Measurements from ENCODE around the gene ZBTB47.

Gene ZBTB47

DNA sequence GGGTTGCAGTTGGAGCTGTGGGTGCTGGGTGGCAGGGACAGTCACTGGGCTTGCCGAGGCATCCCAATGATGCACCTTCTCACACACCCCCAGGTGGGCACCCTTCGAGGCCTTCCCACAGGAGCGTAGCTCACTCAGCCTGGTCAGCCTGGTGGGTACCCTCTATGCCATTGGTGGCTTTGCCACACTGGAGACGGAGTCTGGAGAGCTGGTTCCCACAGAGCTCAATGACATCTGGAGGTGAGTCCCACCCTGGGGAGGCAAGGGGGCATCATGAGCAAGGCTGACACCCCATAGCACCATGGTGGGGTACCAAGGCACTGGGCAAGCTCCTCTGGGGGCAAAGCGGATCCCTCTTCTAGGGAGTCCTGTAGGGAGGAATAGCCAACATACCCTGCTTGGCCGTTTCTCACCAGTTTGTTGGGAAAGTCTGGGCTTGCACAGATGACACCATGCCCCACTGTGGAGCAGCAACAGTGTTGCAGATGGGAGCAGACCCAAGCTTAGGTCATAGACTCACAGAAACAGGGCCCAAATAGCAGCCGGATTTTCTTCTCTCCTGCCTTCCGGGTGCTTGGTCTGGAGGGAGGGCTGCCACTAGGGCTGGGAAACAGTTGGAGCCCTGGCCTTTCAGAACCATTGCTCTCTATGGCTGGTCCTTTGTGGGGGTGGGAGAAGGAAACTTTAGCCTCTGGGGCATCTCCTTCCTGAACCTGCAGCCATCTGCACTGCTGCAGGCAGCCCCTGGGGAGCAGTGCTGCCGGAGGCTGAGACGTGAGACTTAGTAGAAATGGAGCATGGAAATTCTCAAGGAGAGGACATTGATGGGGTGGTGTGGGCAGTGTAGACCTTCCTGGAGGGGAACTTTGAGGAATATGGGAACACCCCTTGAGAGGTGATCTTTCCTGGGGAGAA lies 37.5 kb downstream of the ZBTB47 start:
- Histone ChIP-seq H3K4me1 (ENCODE audit: low read length) (no peaks in the 10 kb centered on the region), H2AFZ (ENCODE audit: low read depth, low read length) (no peak overlapping the region), H4K20me1 (ENCODE audit: insufficient read depth, low read length) (no peaks in the 10 kb centered on the region), H3K27me3 (ENCODE audit: low read depth, low read length) (peaks cover 24% of the 10 kb centered on the region), H3K36me3 (replicated peaks; ENCODE audit: low read depth, low read length) (no peaks in the 10 kb centered on the region), H3K9ac (ENCODE audit: low read length) (no peak overlapping the region), H3K27ac (ENCODE audit: low read length) (no peak overlapping the region), H3K79me2 (ENCODE audit: low read length) (no peaks in the 10 kb centered on the region), H3K4me3 (ENCODE audit: low read length) (no peak overlapping the region), H3K4me2 (ENCODE audit: low read length) (no peak overlapping the region), H3K9me3 (ENCODE audit: insufficient read depth, low read length) (no peaks in the 10 kb centered on the region)
- TF ChIP-seq EZH2phosphoT487 (IDR thresholded peaks at IDR 0.05; ENCODE audit: low read depth): no peak
- TF ChIP-seq, protein P1, sequence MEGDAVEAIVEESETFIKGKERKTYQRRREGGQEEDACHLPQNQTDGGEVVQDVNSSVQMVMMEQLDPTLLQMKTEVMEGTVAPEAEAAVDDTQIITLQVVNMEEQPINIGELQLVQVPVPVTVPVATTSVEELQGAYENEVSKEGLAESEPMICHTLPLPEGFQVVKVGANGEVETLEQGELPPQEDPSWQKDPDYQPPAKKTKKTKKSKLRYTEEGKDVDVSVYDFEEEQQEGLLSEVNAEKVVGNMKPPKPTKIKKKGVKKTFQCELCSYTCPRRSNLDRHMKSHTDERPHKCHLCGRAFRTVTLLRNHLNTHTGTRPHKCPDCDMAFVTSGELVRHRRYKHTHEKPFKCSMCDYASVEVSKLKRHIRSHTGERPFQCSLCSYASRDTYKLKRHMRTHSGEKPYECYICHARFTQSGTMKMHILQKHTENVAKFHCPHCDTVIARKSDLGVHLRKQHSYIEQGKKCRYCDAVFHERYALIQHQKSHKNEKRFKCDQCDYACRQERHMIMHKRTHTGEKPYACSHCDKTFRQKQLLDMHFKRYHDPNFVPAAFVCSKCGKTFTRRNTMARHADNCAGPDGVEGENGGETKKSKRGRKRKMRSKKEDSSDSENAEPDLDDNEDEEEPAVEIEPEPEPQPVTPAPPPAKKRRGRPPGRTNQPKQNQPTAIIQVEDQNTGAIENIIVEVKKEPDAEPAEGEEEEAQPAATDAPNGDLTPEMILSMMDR (IDR thresholded peaks at IDR 0.05; ENCODE audit: low read depth, low read length): no peak

DNA sequence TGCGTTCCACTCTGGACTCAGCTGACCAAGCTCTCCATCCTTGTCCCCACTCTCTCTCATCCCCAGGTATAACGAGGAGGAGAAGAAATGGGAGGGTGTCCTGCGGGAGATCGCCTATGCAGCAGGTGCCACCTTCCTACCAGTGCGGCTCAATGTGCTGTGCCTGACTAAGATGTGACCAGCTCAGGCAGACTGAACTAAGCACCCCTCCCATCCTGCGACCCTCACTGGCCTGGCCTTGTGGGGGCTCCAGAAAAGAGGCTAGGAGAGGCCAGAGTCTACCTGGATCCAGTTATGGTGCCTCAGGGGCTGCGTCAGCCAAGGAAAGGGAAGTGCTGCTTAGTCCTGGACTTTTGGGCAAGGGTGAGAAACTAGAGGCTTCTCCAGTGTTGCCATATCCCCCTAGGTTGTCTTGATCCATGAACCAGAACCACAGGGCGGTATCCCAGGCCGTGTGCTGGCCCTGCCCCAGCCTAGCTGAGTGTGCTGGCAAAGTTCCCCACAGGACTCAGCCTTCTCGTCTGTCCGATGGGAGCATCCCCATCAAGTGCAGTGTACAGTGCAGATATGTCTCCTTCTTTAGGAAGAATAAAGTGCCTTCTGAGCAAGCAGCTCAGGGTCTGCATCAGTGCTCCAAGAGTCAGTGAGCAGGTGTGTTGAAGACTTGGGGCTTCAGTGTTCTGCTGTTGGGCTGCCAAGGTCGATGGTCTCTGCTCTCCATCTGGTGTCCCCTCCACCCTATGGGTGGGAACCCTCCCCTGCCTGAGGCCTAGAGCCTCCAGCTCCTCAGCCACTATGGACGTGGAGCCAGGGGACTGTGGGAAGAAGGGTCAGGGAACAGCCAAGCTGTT lies 38.5 kb downstream of the ZBTB47 start:
- Histone ChIP-seq H3K9ac (ENCODE audit: low read length) (no peak overlapping the region), H3K4me2 (ENCODE audit: low read length) (no peak overlapping the region), H3K79me2 (ENCODE audit: low read length) (no peaks in the 10 kb centered on the region), H2AFZ (ENCODE audit: low read depth, low read length) (no peak overlapping the region), H4K20me1 (ENCODE audit: insufficient read depth, low read length) (no peaks in the 10 kb centered on the region), H3K4me3 (ENCODE audit: low read length) (no peak overlapping the region), H3K27ac (ENCODE audit: low read length) (no peak overlapping the region), H3K27me3 (ENCODE audit: low read depth, low read length) (peaks cover 30% of the 10 kb centered on the region), H3K36me3 (replicated peaks; ENCODE audit: low read depth, low read length) (no peaks in the 10 kb centered on the region), H3K4me1 (ENCODE audit: low read length) (no peaks in the 10 kb centered on the region), H3K9me3 (ENCODE audit: insufficient read depth, low read length) (no peaks in the 10 kb centered on the region)
- TF ChIP-seq EZH2phosphoT487 (IDR thresholded peaks at IDR 0.05; ENCODE audit: low read depth): no peak
- TF ChIP-seq, protein P1 (IDR thresholded peaks at IDR 0.05; ENCODE audit: low read depth, low read length): no peak

DNA sequence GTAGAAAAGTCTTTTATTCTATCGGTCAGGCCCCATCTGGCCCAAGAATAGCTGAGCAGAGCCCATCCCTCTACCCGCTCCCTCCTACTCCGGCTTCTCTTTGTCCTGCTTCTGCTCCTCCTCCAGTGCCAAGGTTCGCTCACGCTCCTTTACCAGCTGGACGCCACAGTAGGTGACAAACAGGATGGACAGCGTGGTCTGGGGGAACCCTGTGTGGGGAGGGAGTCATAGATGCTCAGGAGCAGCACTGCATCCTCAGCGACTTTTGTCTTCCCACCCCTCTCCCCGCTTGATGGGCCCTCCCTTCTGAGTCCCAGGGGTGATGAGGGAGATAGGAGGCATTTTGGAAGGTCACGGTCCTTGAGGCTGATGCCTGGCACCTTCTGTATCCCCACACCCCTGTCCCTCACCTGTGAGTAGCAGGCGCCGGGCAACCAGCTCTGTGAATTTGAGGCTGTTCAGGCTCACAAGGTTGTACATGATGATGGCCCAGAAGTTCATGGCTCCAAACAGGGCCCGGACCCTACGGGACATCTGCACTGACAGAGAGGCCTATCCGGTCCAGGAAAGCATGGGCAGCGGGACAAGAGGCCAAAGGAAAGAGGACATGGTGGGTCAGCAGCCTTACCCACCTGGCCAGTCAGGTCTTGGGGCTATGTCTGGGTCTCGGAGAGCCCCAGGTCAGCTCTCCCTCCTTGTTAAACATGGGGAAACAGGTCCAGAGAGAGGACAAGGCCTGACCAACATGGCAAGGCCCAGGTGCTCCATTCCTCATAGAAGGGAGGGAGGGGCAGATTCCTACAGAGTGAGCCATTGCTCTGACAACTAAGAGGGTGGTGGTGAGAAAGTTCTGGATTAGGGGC lies 39.4 kb downstream of the ZBTB47 start:
- H3K4me2 ChIP-seq (ENCODE audit: low read length): no peak overlapping the region
- H3K4me3 ChIP-seq (ENCODE audit: low read length): no peak overlapping the region
- no peak overlapping the region for H3K27ac ChIP-seq (ENCODE audit: low read length)
- H3K9me3 ChIP-seq (ENCODE audit: insufficient read depth, low read length): no peaks in the 10 kb centered on the region
- TF ChIP-seq, protein P1 (IDR thresholded peaks at IDR 0.05; ENCODE audit: low read depth, low read length): no peak
- TF ChIP-seq EZH2phosphoT487 (IDR thresholded peaks at IDR 0.05; ENCODE audit: low read depth): no peak
- no peaks in the 10 kb centered on the region for H3K79me2 ChIP-seq (ENCODE audit: low read length)
- no peaks in the 10 kb centered on the region for H3K36me3 ChIP-seq (replicated peaks; ENCODE audit: low read depth, low read length)
- H3K9ac ChIP-seq (ENCODE audit: low read length): no peak overlapping the region
- no peaks in the 10 kb centered on the region for H3K4me1 ChIP-seq (ENCODE audit: low read length)
- no peak overlapping the region for H2AFZ ChIP-seq (ENCODE audit: low read depth, low read length)
- peaks cover 30% of the 10 kb centered on the region for H3K27me3 ChIP-seq (ENCODE audit: low read depth, low read length)
- H4K20me1 ChIP-seq (ENCODE audit: insufficient read depth, low read length): no peaks in the 10 kb centered on the region

Measured in OCI-LY3 (cell line).